Parathyroid adenoma (tissue), 2 donors: Measurements from ENCODE around the gene ICAM3.

ENCODE experiments used
- H2AFZ ChIP-seq: fragments of 300-600 bp; sonication (generic); one replicate; pipeline ENCODE4 v1.7.0; 2017; ENCODE audit warnings: antibody characterized with exemption, mild to moderate bottlenecking
- H3K27ac ChIP-seq: fragments of 300-600 bp; sonication (generic); one replicate; pipeline ENCODE4 v1.7.0; 2017
- H3K27me3 ChIP-seq: fragments of 300-600 bp; sonication (generic); one replicate; pipeline ENCODE4 v1.7.0; 2017; ENCODE audit warnings: low read length; ENCODE audit not compliant: control insufficient read depth, insufficient read depth
- H3K36me3 ChIP-seq: fragments of 300-600 bp; sonication (generic); one replicate; pipeline ENCODE4 v1.7.0; 2017; ENCODE audit warnings: low read length; ENCODE audit not compliant: control insufficient read depth, insufficient read depth
- H3K4me1 ChIP-seq: fragments of 300-600 bp; sonication (generic); one replicate; pipeline ENCODE4 v1.7.0; 2017; ENCODE audit warnings: control low read depth
- H3K4me2 ChIP-seq: fragments of 300-600 bp; sonication (generic); one replicate; pipeline ENCODE4 v1.7.0; 2017; ENCODE audit warnings: low read length
- H3K4me3 ChIP-seq: fragments of 300-600 bp; sonication (generic); one replicate; pipeline ENCODE4 v1.7.0; 2017; ENCODE audit warnings: low read depth, low read length
- H3K79me2 ChIP-seq: fragments of 300-600 bp; sonication (generic); one replicate; pipeline ENCODE4 v1.7.0; 2017; ENCODE audit warnings: control low read depth
- H3K9ac ChIP-seq: fragments of 300-600 bp; sonication (generic); one replicate; pipeline ENCODE4 v1.7.0; 2017; ENCODE audit warnings: mild to moderate bottlenecking
- H3K9me3 ChIP-seq: fragments of 300-600 bp; sonication (generic); one replicate; pipeline ENCODE4 v1.7.0; 2017; ENCODE audit warnings: low read length; ENCODE audit not compliant: control insufficient read depth
- CTCF ChIP-seq: fragments of 300-600 bp; sonication (generic); IDR thresholded peaks from one replicate; pipeline ENCODE4 v1.7.0; 2017; ENCODE audit warnings: antibody characterized with exemption, mild to moderate bottlenecking
- donor health status: primary hyperparathyroidism.

ICAM3 gene

GRCh38 chr19:10289167-10289835, 50.1 kb downstream of the ICAM3 start:
- Histone ChIP-seq H2AFZ (peak overlapping the region; percentile 50), H3K4me2 (peak overlapping the region; percentile 73), H3K4me1 (peaks cover 6% of the 10 kb centered on the region), H3K4me3 (peak overlapping the region; percentile 23), H3K36me3 (no peaks in the 10 kb centered on the region), H3K9me3 (no peaks in the 10 kb centered on the region), H3K27me3 (peaks cover 5% of the 10 kb centered on the region), H3K79me2 (no peaks in the 10 kb centered on the region), H3K9ac (no peak overlapping the region), H3K27ac (no peak overlapping the region)
- TF ChIP-seq CTCF: no peak

- H3K27ac ChIP-seq: no peak overlapping the region
- peak overlapping the region; percentile 73 for H3K4me2 ChIP-seq
- no peak overlapping the region for H2AFZ ChIP-seq
- no peaks in the 10 kb centered on the region for H3K79me2 ChIP-seq
- no peak for TF ChIP-seq CTCF
- no peak overlapping the region for H3K9ac ChIP-seq
- peak overlapping the region; percentile 23 for H3K4me3 ChIP-seq
- no peaks in the 10 kb centered on the region for H3K9me3 ChIP-seq
- no peaks in the 10 kb centered on the region for H3K36me3 ChIP-seq
- peaks cover 4% of the 10 kb centered on the region for H3K27me3 ChIP-seq
- H3K4me1 ChIP-seq: peaks cover 6% of the 10 kb centered on the region
These were observed 50.7 kb downstream of the ICAM3 start for GRCh38 chr19:10288662-10289166.

GRCh38 chr19:10286803-10287737, 52.4 kb downstream of the ICAM3 start, which contains the start of gene ICAM4:
ICAM4 (plus strand) TSS chr19:10286955; CDS start chr19:10287013, 58 bp downstream.
- Histone ChIP-seq H3K4me3 (no peak within 1 kb of the TSS), H3K27me3 (no peaks in the 10 kb centered on the region), H3K9me3 (no peaks in the 10 kb centered on the region), H3K4me1 (peaks cover 6% of the 10 kb centered on the region), H3K9ac (no peak within 1 kb of the TSS), H3K79me2 (no peaks in the 10 kb centered on the region), H3K4me2 (peak within 1 kb of the TSS; percentile 9), H3K36me3 (no peaks in the 10 kb centered on the region), H2AFZ (peak within 1 kb of the TSS; percentile 68), H3K27ac (no peak within 1 kb of the TSS)
- TF ChIP-seq CTCF: no peak

- no peak overlapping the region for H2AFZ ChIP-seq
- TF ChIP-seq CTCF: no peak
- no peaks in the 10 kb centered on the region for H3K79me2 ChIP-seq
- no peak overlapping the region for H3K9ac ChIP-seq
- H3K4me2 ChIP-seq: no peak overlapping the region
- peaks cover 3% of the 10 kb centered on the region for H3K4me1 ChIP-seq
- no peaks in the 10 kb centered on the region for H3K27me3 ChIP-seq
- no peaks in the 10 kb centered on the region for H3K36me3 ChIP-seq
- H3K27ac ChIP-seq: no peak overlapping the region
- no peak overlapping the region for H3K4me3 ChIP-seq
- H3K9me3 ChIP-seq: no peaks in the 10 kb centered on the region
These were observed 54.0 kb downstream of the ICAM3 start for GRCh38 chr19:10285393-10285792.
